HG03060 (cell line): Measurements from ENCODE around the gene ALPG.
"Not testable (repeated sequence)": the region's sequence is repeated elsewhere in the genome, so short reads cannot be mapped to it uniquely, and the experiment has no call there.

Source experiments
- ATAC-seq: cut with Tn5 transposase; IDR thresholded peaks from one replicate; pipeline ENCODE4 v1.9.1; 2021; ENCODE audit warnings: low read depth, moderate number of reproducible peaks; ENCODE audit not compliant: unreplicated experiment

Gene ALPG

GRCh38 chr2:232376713-232377112, 29.9 kb upstream of the ALPG start:
- no peak for ATAC-seq

- ATAC-seq = no peak
Observed at GRCh38 chr2:232377319-232377718, 29.3 kb upstream of the ALPG start.

- no peak for ATAC-seq
Observed at GRCh38 chr2:232377841-232378734, 28.6 kb upstream of the ALPG start.

GRCh38 chr2:232378735-232379151, 27.9 kb upstream of the ALPG start, which contains the start of gene ALPP:
TSS of gene ALPP (plus strand) at chr2:232378751. CDS start at chr2:232378803, 52 bp downstream.
- ATAC-seq = not testable (repeated sequence)

- not testable (repeated sequence) for ATAC-seq
Observed at GRCh38 chr2:232379610-232380590, 26.7 kb upstream of the ALPG start.

GRCh38 chr2:232381204-232382031, 25.2 kb upstream of the ALPG start:
- ATAC-seq = not testable (repeated sequence)

- no peak for ATAC-seq
Observed at GRCh38 chr2:232382331-232383225, 24.1 kb upstream of the ALPG start.

- no peak for ATAC-seq
Observed at GRCh38 chr2:232384466-232384865, 22.2 kb upstream of the ALPG start.

- not testable (repeated sequence) for ATAC-seq
Observed at GRCh38 chr2:232385058-232385457, 21.6 kb upstream of the ALPG start.

- no peak for ATAC-seq
Observed at GRCh38 chr2:232385660-232386489, 20.8 kb upstream of the ALPG start.

GRCh38 chr2:232386490-232386739, 20.2 kb upstream of the ALPG start:
- ATAC-seq = no peak

- ATAC-seq = no peak
Observed at GRCh38 chr2:232386740-232387450, 19.7 kb upstream of the ALPG start.

GRCh38 chr2:232387451-232388171, 19.0 kb upstream of the ALPG start:
- no peak for ATAC-seq

- no peak for ATAC-seq
Observed at GRCh38 chr2:232388324-232388891, 18.2 kb upstream of the ALPG start.

GRCh38 chr2:232389327-232389726, 17.3 kb upstream of the ALPG start:
- no peak for ATAC-seq

- ATAC-seq = no peak
Observed at GRCh38 chr2:232390661-232391060, 16.0 kb upstream of the ALPG start.

GRCh38 chr2:232393556-232393955, 13.1 kb upstream of the ALPG start:
- ATAC-seq = no peak
